ENCODE data around the gene NARF. TPM values are rescaled to one million over a fixed set of nuclear protein-coding genes. Genes with fewer than 3 reads are reported as not detected.

Gene NARF
- total and polyA plus RNA-seq, 2 donors (not counting 3 experiments of a cell fraction or from before 2014, with no cell fraction given), result 83.4 to 158 TPM

DNA sequence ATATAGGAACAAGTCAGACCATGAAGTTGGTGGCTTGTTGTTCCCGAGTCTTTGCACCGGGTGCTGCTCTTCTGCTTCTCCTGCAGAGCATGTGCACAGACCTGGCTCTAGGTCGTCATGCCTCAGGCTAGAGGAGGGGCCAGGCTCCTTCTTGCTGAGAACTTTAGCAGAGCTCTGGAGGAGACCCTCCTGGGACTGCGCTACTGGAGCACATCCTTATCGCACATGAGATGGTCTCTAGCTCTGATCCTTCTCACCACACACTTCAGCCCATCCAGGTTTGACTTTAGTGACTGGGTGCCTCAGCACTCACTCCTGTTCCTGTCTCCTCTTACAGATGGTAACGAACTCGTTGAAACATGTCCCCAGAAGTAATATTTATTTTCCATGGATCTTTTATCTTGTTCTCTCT, 75.9 kb downstream of the NARF start:
- no peak for DNase-seq (ENCODE audit: low read depth, low spot score)
- H3K4me3 ChIP-seq (replicated peaks in 1 of 3; ENCODE audit: insufficient read depth in 1 of 3, low read depth in 1 of 3, low read length in 3 of 3), result no peak overlapping the region
- dilution Hi-C loops (cut with MboI; ENCODE audit: extremely low pct_ligation_motif_present, low sequenced_read_pairs), result no loop called here
- no TSS peak for BruUV-seq (replicated peaks)
- no peaks in the 10 kb centered on the region for H3K27me3 ChIP-seq (ENCODE audit: control insufficient read depth in 2 of 2, insufficient read depth in 2 of 2, low read length in 2 of 2)
- no peaks in the 10 kb centered on the region for H4K20me1 ChIP-seq (replicated peaks; ENCODE audit: control insufficient read depth, extremely low read depth, insufficient read depth, low read length)
- no peak overlapping the region for H2AFZ ChIP-seq (ENCODE audit: low read depth, low read length)
- H3K79me2 ChIP-seq (ENCODE audit: control insufficient read depth, insufficient read depth, low read length), result peaks cover 90% of the 10 kb centered on the region
- H3K9me1 ChIP-seq (replicated peaks; ENCODE audit: control insufficient read depth, extremely low read depth, insufficient read depth, low read length), result no peaks in the 10 kb centered on the region
- H3K4me1 ChIP-seq (ENCODE audit: control insufficient read depth, extremely low read depth, insufficient read depth, low read length), result peaks cover 49% of the 10 kb centered on the region
- intact Hi-C loops (cut with micrococcal nuclease), result no loop called here
- H3K9me3 ChIP-seq (replicated peaks; ENCODE audit: control insufficient read depth, insufficient read depth, low read length), result no peaks in the 10 kb centered on the region
- ChIA-PET POLR2A (no interaction called here), CTCF (interaction anchor here (1.9 to 4.3 kb wide), 2 partner anchors 19 to 25 kb away, joined by 5 to 30 read pairs; no protein-coding TSS in a partner anchor)
- H3K4me2 ChIP-seq (ENCODE audit: insufficient read depth, low read length), result no peak overlapping the region
- FAIRE-seq, result no peak
- TF ChIP-seq EZH2 (IDR thresholded peaks at IDR 0.05; ENCODE audit: borderline replicate concordance, low read depth, low read length, severe bottlenecking), result no peak
- TF ChIP-seq GATA2 (IDR thresholded peaks at IDR 0.05; ENCODE audit: insufficient read depth, insufficient read length, low read depth, low read length), result no peak
- TF ChIP-seq FOS (IDR thresholded peaks at IDR 0.05; ENCODE audit: borderline replicate concordance, insufficient read depth, low read length), result no peak
- TF ChIP-seq POLR2AphosphoS5 (IDR thresholded peaks at IDR 0.05; ENCODE audit: insufficient read depth, low read depth, low read length), result no peak
- no peak for TF ChIP-seq MAX (IDR thresholded peaks at IDR 0.05; ENCODE audit: insufficient read depth, insufficient read length)
- TF ChIP-seq JUN (IDR thresholded peaks at IDR 0.05; ENCODE audit: borderline replicate concordance, insufficient read depth, insufficient read length, low read depth), result no peak
- no peak for TF ChIP-seq MYC (IDR thresholded peaks at IDR 0.05; ENCODE audit: low read depth, low read length)
- TF ChIP-seq, protein P1, sequence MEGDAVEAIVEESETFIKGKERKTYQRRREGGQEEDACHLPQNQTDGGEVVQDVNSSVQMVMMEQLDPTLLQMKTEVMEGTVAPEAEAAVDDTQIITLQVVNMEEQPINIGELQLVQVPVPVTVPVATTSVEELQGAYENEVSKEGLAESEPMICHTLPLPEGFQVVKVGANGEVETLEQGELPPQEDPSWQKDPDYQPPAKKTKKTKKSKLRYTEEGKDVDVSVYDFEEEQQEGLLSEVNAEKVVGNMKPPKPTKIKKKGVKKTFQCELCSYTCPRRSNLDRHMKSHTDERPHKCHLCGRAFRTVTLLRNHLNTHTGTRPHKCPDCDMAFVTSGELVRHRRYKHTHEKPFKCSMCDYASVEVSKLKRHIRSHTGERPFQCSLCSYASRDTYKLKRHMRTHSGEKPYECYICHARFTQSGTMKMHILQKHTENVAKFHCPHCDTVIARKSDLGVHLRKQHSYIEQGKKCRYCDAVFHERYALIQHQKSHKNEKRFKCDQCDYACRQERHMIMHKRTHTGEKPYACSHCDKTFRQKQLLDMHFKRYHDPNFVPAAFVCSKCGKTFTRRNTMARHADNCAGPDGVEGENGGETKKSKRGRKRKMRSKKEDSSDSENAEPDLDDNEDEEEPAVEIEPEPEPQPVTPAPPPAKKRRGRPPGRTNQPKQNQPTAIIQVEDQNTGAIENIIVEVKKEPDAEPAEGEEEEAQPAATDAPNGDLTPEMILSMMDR (IDR thresholded peaks at IDR 0.05; ENCODE audit: extremely low read depth in 1 of 2, insufficient read depth in 1 of 2, low read depth in 1 of 2, low read length in 2 of 2), result no peak
- no peak for TF ChIP-seq POLR2A (IDR thresholded peaks at IDR 0.05; ENCODE audit: low read depth, low read length)
- H3K27ac ChIP-seq (ENCODE audit: insufficient read depth, low read depth, low read length), result no peak overlapping the region
- no peak overlapping the region for H3K9ac ChIP-seq (replicated peaks; ENCODE audit: extremely low read depth, insufficient read depth, low read length)
- no peaks in the 10 kb centered on the region for H3K36me3 ChIP-seq (ENCODE audit: control insufficient read depth in 2 of 2, extremely low read depth in 1 of 2, insufficient read depth in 2 of 2, low read length in 2 of 2)

All from endothelial cell of umbilical vein (primary cell).